ENCODE results near the gene APOA1.
A peak's percentile ranks its signal among the peaks of the same experiment; 100 is the strongest.

Gene APOA1

DNA sequence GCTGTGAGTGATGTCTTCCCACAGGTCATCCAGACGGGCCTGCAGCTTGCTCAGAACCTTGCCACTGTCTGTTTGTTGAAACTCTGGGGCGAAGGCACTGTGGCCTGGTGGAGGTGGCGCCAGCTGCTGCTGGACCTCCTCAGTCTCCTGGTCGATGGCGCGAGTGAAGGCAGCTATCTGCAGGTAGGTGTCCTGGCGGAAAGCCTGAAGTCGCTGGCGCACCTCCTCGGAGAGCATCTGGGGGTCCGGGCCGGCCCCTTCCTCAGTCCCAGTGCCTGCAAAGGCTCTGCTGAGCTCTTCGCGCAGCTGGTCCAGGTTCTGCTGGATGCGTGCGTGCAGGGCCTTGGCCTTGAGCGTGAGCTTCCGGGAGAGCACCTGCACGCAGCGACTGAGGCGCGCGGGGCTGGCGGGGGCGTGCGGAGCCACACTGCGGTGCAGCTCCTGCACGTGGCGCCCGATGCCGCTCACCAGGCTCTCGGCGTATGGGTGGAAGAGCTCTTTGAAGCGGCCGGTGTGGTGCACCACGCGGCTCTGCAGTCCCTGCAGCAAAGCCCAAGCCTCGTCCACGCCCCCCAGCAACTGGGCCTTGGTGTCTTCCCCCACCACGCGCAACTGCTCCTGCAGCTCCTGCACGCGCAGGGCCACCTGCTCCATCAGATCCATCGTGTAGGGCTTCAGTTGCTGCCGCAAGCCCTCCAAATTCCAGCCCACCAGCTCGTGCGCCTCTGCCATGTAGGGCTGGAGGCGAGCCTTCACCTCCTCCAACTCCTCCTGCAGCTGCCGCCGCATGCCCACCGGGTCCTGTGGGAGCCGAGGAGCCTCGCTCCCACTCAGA, 47.0 kb downstream of the APOA1 start:
- H3K79me2 ChIP-seq (ENCODE audit: insufficient read depth, low read length) = peaks cover 28% of the 10 kb centered on the region
- H4K20me1 ChIP-seq (ENCODE audit: insufficient read depth, low read length, poor library complexity, severe bottlenecking) = peaks cover 9% of the 10 kb centered on the region
- peaks cover 23% of the 10 kb centered on the region for H3K4me1 ChIP-seq (ENCODE audit: insufficient read depth, low read length, poor library complexity, severe bottlenecking)
- no peaks in the 10 kb centered on the region for H3K27me3 ChIP-seq (ENCODE audit: insufficient read depth, low read length, poor library complexity, severe bottlenecking)
- no peak overlapping the region for H3K4me2 ChIP-seq (ENCODE audit: low read depth, low read length, poor library complexity, severe bottlenecking)
- H3K9me2 ChIP-seq (replicated peaks; ENCODE audit: low read depth, low read length) = no peaks in the 10 kb centered on the region
- no peaks in the 10 kb centered on the region for H3F3A ChIP-seq (ENCODE audit: low read depth)
- TF ChIP-seq EZH2phosphoT487 (IDR thresholded peaks at IDR 0.05; ENCODE audit: borderline replicate concordance) = no peak
- TF ChIP-seq, protein P1, sequence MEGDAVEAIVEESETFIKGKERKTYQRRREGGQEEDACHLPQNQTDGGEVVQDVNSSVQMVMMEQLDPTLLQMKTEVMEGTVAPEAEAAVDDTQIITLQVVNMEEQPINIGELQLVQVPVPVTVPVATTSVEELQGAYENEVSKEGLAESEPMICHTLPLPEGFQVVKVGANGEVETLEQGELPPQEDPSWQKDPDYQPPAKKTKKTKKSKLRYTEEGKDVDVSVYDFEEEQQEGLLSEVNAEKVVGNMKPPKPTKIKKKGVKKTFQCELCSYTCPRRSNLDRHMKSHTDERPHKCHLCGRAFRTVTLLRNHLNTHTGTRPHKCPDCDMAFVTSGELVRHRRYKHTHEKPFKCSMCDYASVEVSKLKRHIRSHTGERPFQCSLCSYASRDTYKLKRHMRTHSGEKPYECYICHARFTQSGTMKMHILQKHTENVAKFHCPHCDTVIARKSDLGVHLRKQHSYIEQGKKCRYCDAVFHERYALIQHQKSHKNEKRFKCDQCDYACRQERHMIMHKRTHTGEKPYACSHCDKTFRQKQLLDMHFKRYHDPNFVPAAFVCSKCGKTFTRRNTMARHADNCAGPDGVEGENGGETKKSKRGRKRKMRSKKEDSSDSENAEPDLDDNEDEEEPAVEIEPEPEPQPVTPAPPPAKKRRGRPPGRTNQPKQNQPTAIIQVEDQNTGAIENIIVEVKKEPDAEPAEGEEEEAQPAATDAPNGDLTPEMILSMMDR (conservative IDR thresholded peaks at IDR 0.05; ENCODE audit: low read length) = no peak
- H3K36me3 ChIP-seq (ENCODE audit: insufficient read depth, low read length) = peaks cover 5% of the 10 kb centered on the region; the same call in 1 of the 2 replicates
- H2AFZ ChIP-seq (ENCODE audit: low read length) = no peak overlapping the region
- no peak overlapping the region for H3K9ac ChIP-seq (ENCODE audit: low read depth, low read length, poor library complexity, severe bottlenecking)
- H3K4me3 ChIP-seq (ENCODE audit: low read length, poor library complexity, severe bottlenecking) = no peak overlapping the region
- no peaks in the 10 kb centered on the region for H3K9me3 ChIP-seq (ENCODE audit: insufficient read depth, low read depth, low read length)

DNA sequence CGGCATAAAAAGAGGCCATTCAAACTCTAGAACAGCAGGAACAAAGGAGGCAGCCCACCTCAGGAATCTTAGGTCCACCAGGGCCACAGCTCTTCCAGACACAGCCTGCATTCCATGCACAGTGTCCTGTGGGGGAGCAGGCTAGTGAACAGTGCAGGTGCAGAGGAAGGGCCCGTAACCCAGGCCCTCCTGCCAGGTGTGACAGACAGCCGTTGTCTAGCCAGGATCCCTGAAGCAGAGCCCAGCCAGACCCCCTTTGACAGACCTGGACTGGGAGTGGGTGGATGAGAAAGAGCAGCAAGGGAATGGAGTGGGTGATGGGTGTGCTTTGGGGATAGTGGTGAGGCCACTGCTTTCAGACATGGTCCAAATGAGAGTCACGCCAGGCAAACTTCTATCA, 48.4 kb downstream of the APOA1 start:
- TF ChIP-seq, protein P1 (conservative IDR thresholded peaks at IDR 0.05; ENCODE audit: low read length) = no peak
- TF ChIP-seq EZH2phosphoT487 (IDR thresholded peaks at IDR 0.05; ENCODE audit: borderline replicate concordance) = no peak
- Histone ChIP-seq H3K27me3 (ENCODE audit: insufficient read depth, low read length, poor library complexity, severe bottlenecking) (no peaks in the 10 kb centered on the region), H3K36me3 (ENCODE audit: insufficient read depth, low read length) (peaks cover 19% of the 10 kb centered on the region; the same call in 1 of the 2 replicates), H2AFZ (ENCODE audit: low read length) (no peak overlapping the region), H3K9me2 (replicated peaks; ENCODE audit: low read depth, low read length) (no peaks in the 10 kb centered on the region), H3K9ac (ENCODE audit: low read depth, low read length, poor library complexity, severe bottlenecking) (no peak overlapping the region), H3K4me3 (ENCODE audit: low read length, poor library complexity, severe bottlenecking) (peak overlapping the region; percentile 99), H4K20me1 (ENCODE audit: insufficient read depth, low read length, poor library complexity, severe bottlenecking) (peaks cover 9% of the 10 kb centered on the region), H3K9me3 (ENCODE audit: insufficient read depth, low read depth, low read length) (no peaks in the 10 kb centered on the region), H3K79me2 (ENCODE audit: insufficient read depth, low read length) (peaks cover 41% of the 10 kb centered on the region), H3K4me1 (ENCODE audit: insufficient read depth, low read length, poor library complexity, severe bottlenecking) (peaks cover 27% of the 10 kb centered on the region), H3K4me2 (ENCODE audit: low read depth, low read length, poor library complexity, severe bottlenecking) (peak overlapping the region; percentile 96), H3F3A (ENCODE audit: low read depth) (no peaks in the 10 kb centered on the region)

DNA sequence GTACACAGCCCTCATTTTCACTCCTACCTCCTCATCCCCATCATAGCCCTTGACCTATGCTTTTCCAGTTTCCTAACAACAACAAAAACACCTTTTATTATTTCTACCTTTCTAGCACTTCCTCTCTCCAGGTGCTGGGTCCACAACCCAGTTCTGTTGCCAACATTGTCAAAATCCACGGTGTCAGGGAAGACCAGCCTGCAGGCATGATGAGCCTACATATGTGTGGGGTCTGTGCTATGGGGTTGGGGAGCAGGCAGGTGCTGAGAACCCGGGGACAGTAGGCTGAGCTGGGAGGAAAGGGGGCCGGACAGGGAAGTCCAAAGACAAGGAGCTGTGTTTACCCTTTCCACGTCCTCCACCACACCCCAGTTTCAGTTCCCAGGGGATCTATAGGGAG, 48.9 kb downstream of the APOA1 start:
- H3K79me2 ChIP-seq (ENCODE audit: insufficient read depth, low read length) = peaks cover 41% of the 10 kb centered on the region
- H3K4me3 ChIP-seq (ENCODE audit: low read length, poor library complexity, severe bottlenecking) = peak overlapping the region; percentile 99
- H3K4me2 ChIP-seq (ENCODE audit: low read depth, low read length, poor library complexity, severe bottlenecking) = peak overlapping the region; percentile 96
- no peaks in the 10 kb centered on the region for H3K9me2 ChIP-seq (replicated peaks; ENCODE audit: low read depth, low read length)
- H2AFZ ChIP-seq (ENCODE audit: low read length) = peak overlapping the region; percentile 88
- peaks cover 27% of the 10 kb centered on the region for H3K4me1 ChIP-seq (ENCODE audit: insufficient read depth, low read length, poor library complexity, severe bottlenecking)
- H3K36me3 ChIP-seq (ENCODE audit: insufficient read depth, low read length) = peaks cover 22% of the 10 kb centered on the region; the same call in 1 of the 2 replicates
- H3F3A ChIP-seq (ENCODE audit: low read depth) = no peaks in the 10 kb centered on the region
- peaks cover 12% of the 10 kb centered on the region for H4K20me1 ChIP-seq (ENCODE audit: insufficient read depth, low read length, poor library complexity, severe bottlenecking)
- no peaks in the 10 kb centered on the region for H3K27me3 ChIP-seq (ENCODE audit: insufficient read depth, low read length, poor library complexity, severe bottlenecking)
- no peak for TF ChIP-seq EZH2phosphoT487 (IDR thresholded peaks at IDR 0.05; ENCODE audit: borderline replicate concordance)
- TF ChIP-seq, protein P1 (conservative IDR thresholded peaks at IDR 0.05; ENCODE audit: low read length) = no peak
- H3K9ac ChIP-seq (ENCODE audit: low read depth, low read length, poor library complexity, severe bottlenecking) = peak overlapping the region; percentile 90
- no peaks in the 10 kb centered on the region for H3K9me3 ChIP-seq (ENCODE audit: insufficient read depth, low read depth, low read length)

Data from Loucy (cell line).